ENCODE measurements around the gene DPH7.

GRCh38 chr9:137555179-137555578, 23.5 kb downstream of the DPH7 start:
- no peak for TF ChIP-seq EZH2 (IDR thresholded peaks at IDR 0.05; ENCODE audit: insufficient read depth, poor library complexity, severe bottlenecking)
- TF ChIP-seq EZH2phosphoT487 (IDR thresholded peaks at IDR 0.05; ENCODE audit: insufficient read depth, low read depth) = no peak
